Fibroblast of lung (primary cell): ENCODE measurements around the gene SIN3B.

Source experiments
- EZH2 ChIP-seq: IDR thresholded peaks from 2 replicates; pipeline ENCODE4 v1.5.1; 2012; ENCODE audit warnings: low read length, control low read depth, mild to moderate bottlenecking; ENCODE audit errors: missing control alignments
- TF ChIP-seq, protein P1 (sequence below), 2 donors: IDR thresholded peaks in 1 of 2; conservative IDR thresholded peaks in 1 of 2; 1 replicate in 1 of 2; 2 replicates in 1 of 2; pipeline ENCODE4 v1.5.1; 2011 to 2012; ENCODE audit warnings: low read length in 2 of 2, control low read depth in 1 of 2, inconsistent platforms in 1 of 2, low read depth in 1 of 2, mild to moderate bottlenecking in 1 of 2

DNA sequence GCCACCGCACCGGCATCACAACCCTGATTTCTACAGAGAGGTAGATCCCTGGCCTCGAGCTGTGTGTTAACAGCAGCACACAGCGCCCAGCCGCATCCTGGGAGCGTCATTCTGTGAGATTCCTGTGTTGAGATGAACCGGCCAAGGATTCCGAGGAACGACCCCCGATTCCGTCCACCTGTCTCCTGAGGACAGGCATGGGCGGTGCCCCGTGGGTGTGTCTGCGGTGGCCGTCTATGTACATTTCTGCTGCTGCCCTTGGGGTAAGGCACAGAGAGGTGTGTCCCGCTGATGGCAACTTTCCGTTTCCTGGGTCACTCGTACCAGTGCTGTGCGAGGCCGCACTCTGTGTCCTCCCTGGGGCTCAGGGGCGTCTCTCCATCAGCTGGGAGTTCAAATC is 43.5 kb downstream of the SIN3B start:
- TF ChIP-seq, protein P1, sequence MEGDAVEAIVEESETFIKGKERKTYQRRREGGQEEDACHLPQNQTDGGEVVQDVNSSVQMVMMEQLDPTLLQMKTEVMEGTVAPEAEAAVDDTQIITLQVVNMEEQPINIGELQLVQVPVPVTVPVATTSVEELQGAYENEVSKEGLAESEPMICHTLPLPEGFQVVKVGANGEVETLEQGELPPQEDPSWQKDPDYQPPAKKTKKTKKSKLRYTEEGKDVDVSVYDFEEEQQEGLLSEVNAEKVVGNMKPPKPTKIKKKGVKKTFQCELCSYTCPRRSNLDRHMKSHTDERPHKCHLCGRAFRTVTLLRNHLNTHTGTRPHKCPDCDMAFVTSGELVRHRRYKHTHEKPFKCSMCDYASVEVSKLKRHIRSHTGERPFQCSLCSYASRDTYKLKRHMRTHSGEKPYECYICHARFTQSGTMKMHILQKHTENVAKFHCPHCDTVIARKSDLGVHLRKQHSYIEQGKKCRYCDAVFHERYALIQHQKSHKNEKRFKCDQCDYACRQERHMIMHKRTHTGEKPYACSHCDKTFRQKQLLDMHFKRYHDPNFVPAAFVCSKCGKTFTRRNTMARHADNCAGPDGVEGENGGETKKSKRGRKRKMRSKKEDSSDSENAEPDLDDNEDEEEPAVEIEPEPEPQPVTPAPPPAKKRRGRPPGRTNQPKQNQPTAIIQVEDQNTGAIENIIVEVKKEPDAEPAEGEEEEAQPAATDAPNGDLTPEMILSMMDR (conservative IDR thresholded peaks at IDR 0.05 in 1 of 2, IDR thresholded peaks at IDR 0.05 in 1 of 2; ENCODE audit: low read depth in 1 of 2, low read length in 2 of 2) = no peak
- no peak for TF ChIP-seq EZH2
